Dendritic cell treated with granulocyte-macrophage colony-stimulating factor and Interleukin-4, amounts not matched to agents 40 ng/mL and 50 ng/mL, for 4 days (primary cell): ENCODE measurements around the gene MYCBP2.
"Not testable (repeated sequence)": the region's sequence is repeated elsewhere in the genome, so short reads cannot be mapped to it uniquely, and the experiment has no call there.

Source experiments
- H3K27ac Mint-ChIP-seq: one replicate; pipeline ENCODE4 v1.8.0; 2022; ENCODE audit warnings: mild to moderate bottlenecking, mixed read lengths
- H3K27me3 Mint-ChIP-seq: one replicate; pipeline ENCODE4 v1.8.0; 2022; ENCODE audit warnings: mild to moderate bottlenecking, mixed read lengths
- H3K36me3 Mint-ChIP-seq: one replicate; pipeline ENCODE4 v1.8.0; 2022; ENCODE audit warnings: low read depth, mixed read lengths
- H3K4me1 Mint-ChIP-seq: one replicate; pipeline ENCODE4 v1.8.0; 2022; ENCODE audit warnings: low read depth, mixed read lengths
- H3K4me3 Mint-ChIP-seq: one replicate; pipeline ENCODE4 v1.8.0; 2022; ENCODE audit warnings: mild to moderate bottlenecking, moderate library complexity, mixed read lengths
- H3K9me3 Mint-ChIP-seq: one replicate; pipeline ENCODE4 v1.8.0; 2022; ENCODE audit warnings: mixed read lengths
- intact Hi-C: fragments of 100-400 bp; cut with micrococcal nuclease; formaldehyde crosslinking; loops from one replicate; pipeline ENCODE4 v1.15.0; 2022

MYCBP2 gene

GRCh38 chr13:77300176-77301037, 26.5 kb downstream of the MYCBP2 start:
- peaks cover 11% of the 10 kb centered on the region for H3K36me3 Mint-ChIP-seq
- H3K27ac Mint-ChIP-seq: peak overlapping the region; percentile 83
- no peaks in the 10 kb centered on the region for H3K27me3 Mint-ChIP-seq
- intact Hi-C loops: no loop called here
- H3K9me3 Mint-ChIP-seq: no peaks in the 10 kb centered on the region
- H3K4me3 Mint-ChIP-seq: peak overlapping the region; percentile 30
- peaks cover 56% of the 10 kb centered on the region for H3K4me1 Mint-ChIP-seq

GRCh38 chr13:77299587-77299986, 27.3 kb downstream of the MYCBP2 start:
- H3K4me1 Mint-ChIP-seq: peaks cover 52% of the 10 kb centered on the region
- peaks cover 19% of the 10 kb centered on the region for H3K36me3 Mint-ChIP-seq
- no peak overlapping the region for H3K27ac Mint-ChIP-seq
- H3K9me3 Mint-ChIP-seq: no peaks in the 10 kb centered on the region
- intact Hi-C loops: no loop called here
- no peaks in the 10 kb centered on the region for H3K27me3 Mint-ChIP-seq
- no peak overlapping the region for H3K4me3 Mint-ChIP-seq

- Mint-ChIP-seq H3K4me3 (peak overlapping the region; percentile 7), H3K27me3 (no peaks in the 10 kb centered on the region), H3K4me1 (peaks cover 41% of the 10 kb centered on the region), H3K9me3 (no peaks in the 10 kb centered on the region), H3K36me3 (peaks cover 30% of the 10 kb centered on the region), H3K27ac (peak overlapping the region; percentile 30)
- intact Hi-C loops: no loop called here
Measured at GRCh38 chr13:77298426-77298825, 28.5 kb downstream of the MYCBP2 start.

DNA sequence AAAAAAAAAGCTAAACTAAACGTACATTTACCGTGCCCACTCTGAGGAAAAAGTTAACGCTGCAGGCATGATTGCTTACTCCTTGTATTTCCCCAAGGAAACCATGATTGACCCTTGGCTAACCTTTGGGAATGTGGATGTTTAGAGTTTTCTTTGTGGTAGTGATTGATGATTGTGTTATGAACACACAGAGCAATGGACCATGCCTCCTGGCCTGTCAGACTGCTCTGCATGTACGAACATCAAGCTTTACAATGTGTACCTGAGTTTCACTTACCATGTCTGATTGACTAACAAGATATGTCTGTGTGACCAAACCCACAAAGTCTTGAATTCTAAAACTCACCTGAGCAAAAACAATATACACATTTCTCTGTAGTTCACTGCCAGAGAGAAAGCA, 35.1 kb downstream of the MYCBP2 start:
- Mint-ChIP-seq H3K4me1 (no peaks in the 10 kb centered on the region), H3K27me3 (no peaks in the 10 kb centered on the region), H3K4me3 (no peak overlapping the region), H3K36me3 (peaks cover 91% of the 10 kb centered on the region), H3K27ac (no peak overlapping the region), H3K9me3 (no peaks in the 10 kb centered on the region)
- intact Hi-C loops: no loop called here

- Mint-ChIP-seq H3K36me3 (peaks cover 87% of the 10 kb centered on the region), H3K27ac (no peak overlapping the region), H3K9me3 (no peaks in the 10 kb centered on the region), H3K4me1 (no peaks in the 10 kb centered on the region), H3K4me3 (no peak overlapping the region), H3K27me3 (no peaks in the 10 kb centered on the region)
- intact Hi-C loops: no loop called here
Measured at GRCh38 chr13:77290342-77290741, 36.6 kb downstream of the MYCBP2 start.

DNA sequence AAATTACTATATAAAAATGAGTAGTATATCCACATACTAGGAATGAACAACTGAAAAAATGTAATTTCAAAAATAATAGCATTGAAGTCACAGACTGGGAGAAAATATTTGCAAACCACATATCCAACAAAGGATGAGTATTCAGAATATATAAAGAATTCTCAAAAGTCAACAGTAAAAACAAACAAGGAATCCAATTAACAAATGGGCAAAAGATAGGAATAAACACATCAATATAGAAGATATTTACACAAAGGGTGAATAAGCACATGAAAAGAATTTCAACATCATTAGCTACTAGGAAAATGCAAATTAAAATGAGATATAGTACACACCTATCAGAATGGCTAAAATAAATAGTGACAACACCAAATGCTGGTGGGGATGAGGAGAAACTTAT, 37.0 kb downstream of the MYCBP2 start:
- H3K27me3 Mint-ChIP-seq: no peaks in the 10 kb centered on the region
- intact Hi-C loops: no loop called here
- no peaks in the 10 kb centered on the region for H3K4me1 Mint-ChIP-seq
- H3K27ac Mint-ChIP-seq: no peak overlapping the region
- H3K9me3 Mint-ChIP-seq: no peaks in the 10 kb centered on the region
- H3K4me3 Mint-ChIP-seq: no peak overlapping the region
- peaks cover 86% of the 10 kb centered on the region for H3K36me3 Mint-ChIP-seq

DNA sequence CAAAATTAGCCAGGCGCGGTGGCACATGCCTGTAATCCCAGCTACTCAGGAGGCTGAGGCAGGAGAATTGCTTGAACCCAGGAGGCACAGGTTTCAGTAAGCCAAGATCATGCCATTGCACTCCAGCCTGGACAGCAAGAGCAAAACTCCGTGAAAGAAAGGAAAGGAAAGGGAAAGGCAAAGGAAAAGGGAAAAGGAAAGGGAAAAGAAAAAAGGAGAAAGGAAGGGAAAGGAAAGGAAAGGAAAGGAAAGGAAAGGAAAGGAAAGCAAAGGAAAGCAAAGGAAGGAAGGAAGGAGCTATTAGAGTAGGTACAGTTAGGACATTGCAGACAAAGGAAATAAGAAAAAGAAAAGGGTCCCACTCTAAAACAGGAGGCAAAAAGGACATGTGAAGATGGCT, 41.3 kb downstream of the MYCBP2 start:
- H3K9me3 Mint-ChIP-seq, H3K4me3 Mint-ChIP-seq, intact Hi-C loops, H3K27ac Mint-ChIP-seq, H3K4me1 Mint-ChIP-seq, H3K27me3 Mint-ChIP-seq: not testable (repeated sequence)
- H3K36me3 Mint-ChIP-seq: peaks cover 69% of the 10 kb centered on the region

DNA sequence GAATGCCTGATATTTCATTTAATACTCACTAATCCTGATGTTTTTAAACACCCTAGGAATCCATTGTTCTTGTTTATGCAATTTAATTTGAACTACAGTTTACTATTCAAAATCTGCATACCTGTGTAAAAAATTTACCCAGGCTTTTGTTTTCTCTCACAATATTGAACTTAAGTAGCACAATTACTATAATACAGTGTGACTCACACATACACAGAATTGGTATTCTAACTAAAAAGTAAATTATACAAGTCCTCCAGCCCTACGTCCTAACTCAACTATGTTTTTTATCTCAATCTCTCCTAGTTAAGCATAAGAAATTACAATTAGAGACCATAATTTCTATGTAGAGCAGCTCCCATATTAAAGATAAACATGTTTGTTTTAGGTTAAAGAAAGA, 41.8 kb downstream of the MYCBP2 start:
- Mint-ChIP-seq H3K27ac (no peak overlapping the region), H3K27me3 (no peaks in the 10 kb centered on the region), H3K4me3 (no peak overlapping the region), H3K9me3 (no peaks in the 10 kb centered on the region), H3K4me1 (no peaks in the 10 kb centered on the region), H3K36me3 (peaks cover 63% of the 10 kb centered on the region)
- intact Hi-C loops: no loop called here

- H3K27me3 Mint-ChIP-seq: no peaks in the 10 kb centered on the region
- peaks cover 57% of the 10 kb centered on the region for H3K36me3 Mint-ChIP-seq
- no peaks in the 10 kb centered on the region for H3K4me1 Mint-ChIP-seq
- intact Hi-C loops: loop anchor here (10.0 kb wide), 1 partner anchor 291 kb away; no protein-coding TSS in a partner anchor
- no peak overlapping the region for H3K27ac Mint-ChIP-seq
- no peaks in the 10 kb centered on the region for H3K9me3 Mint-ChIP-seq
- no peak overlapping the region for H3K4me3 Mint-ChIP-seq
Measured at GRCh38 chr13:77274126-77274525, 52.8 kb downstream of the MYCBP2 start.

DNA sequence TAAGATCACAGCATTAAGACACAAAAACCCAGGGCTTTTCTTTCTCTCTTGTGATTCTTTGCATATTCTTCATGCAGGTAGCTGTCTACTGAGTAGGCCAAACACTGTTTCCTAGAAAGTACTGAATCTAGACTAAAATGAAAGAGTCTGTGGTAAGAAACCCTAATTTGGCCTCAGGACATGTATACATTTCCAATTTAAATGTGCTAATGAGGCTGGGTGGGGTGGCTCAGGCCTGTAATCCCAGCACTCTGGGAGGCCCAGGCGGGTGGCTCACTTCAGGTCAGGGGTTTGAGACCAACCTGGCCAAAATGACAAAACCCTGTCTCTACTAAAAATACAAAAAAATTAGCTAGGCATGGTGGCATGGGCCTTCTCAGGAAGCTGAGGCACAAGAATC, 57.8 kb downstream of the MYCBP2 start:
- Mint-ChIP-seq H3K36me3 (peaks cover 59% of the 10 kb centered on the region), H3K4me1 (no peaks in the 10 kb centered on the region), H3K27ac (no peak overlapping the region), H3K9me3 (no peaks in the 10 kb centered on the region), H3K4me3 (no peak overlapping the region), H3K27me3 (no peaks in the 10 kb centered on the region)
- intact Hi-C loops: no loop called here

DNA sequence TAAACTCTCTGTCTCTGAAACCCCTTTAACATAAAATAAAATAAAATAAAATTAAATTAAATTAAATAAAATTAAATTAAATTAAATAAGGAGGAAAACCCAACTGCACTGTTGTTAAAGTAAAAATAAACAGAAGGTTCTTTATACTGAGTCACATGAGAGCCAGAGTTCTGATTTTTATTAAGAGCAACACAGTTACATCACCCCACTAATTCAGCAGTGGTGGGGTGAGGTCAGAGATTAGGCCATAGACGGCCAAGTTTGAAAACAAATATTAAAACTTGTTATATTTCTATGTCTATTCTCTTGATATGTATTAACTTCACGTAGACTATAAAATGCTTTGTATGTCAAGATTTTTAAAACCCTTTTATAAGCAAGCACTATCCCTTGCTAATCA, 59.5 kb downstream of the MYCBP2 start:
- no peak overlapping the region for H3K27ac Mint-ChIP-seq
- no peaks in the 10 kb centered on the region for H3K4me1 Mint-ChIP-seq
- no peaks in the 10 kb centered on the region for H3K9me3 Mint-ChIP-seq
- intact Hi-C loops: no loop called here
- H3K4me3 Mint-ChIP-seq: no peak overlapping the region
- no peaks in the 10 kb centered on the region for H3K27me3 Mint-ChIP-seq
- H3K36me3 Mint-ChIP-seq: peaks cover 50% of the 10 kb centered on the region

DNA sequence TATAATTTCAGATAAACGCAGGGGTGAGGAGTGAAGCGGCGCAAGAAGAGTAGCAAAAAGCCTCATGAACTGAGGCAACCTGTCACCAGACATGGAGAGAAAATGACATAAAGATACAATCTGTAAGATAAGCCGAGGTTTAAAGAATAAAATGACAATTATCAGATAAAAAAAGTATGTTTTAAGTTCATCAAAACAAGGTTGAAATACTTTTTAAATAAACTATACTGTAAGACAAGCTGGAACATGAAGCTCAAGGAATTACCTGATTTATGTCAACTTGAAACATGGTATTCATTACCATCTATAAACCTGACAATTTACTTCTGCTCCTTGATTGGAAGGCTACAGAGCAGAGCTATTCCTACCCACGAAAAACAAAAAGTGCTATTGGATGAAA, 61.6 kb downstream of the MYCBP2 start:
- intact Hi-C loops: no loop called here
- H3K27ac Mint-ChIP-seq: no peak overlapping the region
- H3K4me1 Mint-ChIP-seq: no peaks in the 10 kb centered on the region
- no peaks in the 10 kb centered on the region for H3K27me3 Mint-ChIP-seq
- H3K9me3 Mint-ChIP-seq: no peaks in the 10 kb centered on the region
- peaks cover 36% of the 10 kb centered on the region for H3K36me3 Mint-ChIP-seq
- H3K4me3 Mint-ChIP-seq: no peak overlapping the region

- intact Hi-C loops: no loop called here
- H3K36me3 Mint-ChIP-seq: peaks cover 43% of the 10 kb centered on the region
- no peaks in the 10 kb centered on the region for H3K27me3 Mint-ChIP-seq
- H3K4me1 Mint-ChIP-seq: no peaks in the 10 kb centered on the region
- H3K27ac Mint-ChIP-seq: no peak overlapping the region
- no peaks in the 10 kb centered on the region for H3K9me3 Mint-ChIP-seq
- no peak overlapping the region for H3K4me3 Mint-ChIP-seq
Measured at GRCh38 chr13:77262198-77262597, 64.7 kb downstream of the MYCBP2 start.

DNA sequence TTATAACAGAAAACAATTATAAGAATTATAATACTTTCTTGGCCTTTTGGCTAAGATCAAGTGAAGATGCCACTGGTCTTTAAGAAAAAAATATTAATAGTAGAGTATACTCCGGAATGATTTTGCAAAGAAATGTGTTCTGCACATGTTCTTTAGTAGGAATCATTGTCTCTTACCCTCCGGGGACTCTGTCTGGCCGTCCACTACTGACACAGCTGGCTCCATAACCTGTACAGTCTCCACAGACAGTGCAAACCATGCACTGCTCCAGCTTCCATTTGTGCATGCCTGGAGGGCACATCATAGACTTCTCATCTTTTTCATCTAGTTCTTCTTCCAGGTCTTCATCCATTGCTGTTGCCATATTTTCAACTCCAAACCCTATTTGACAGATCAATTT, 75.9 kb downstream of the MYCBP2 start:
- Mint-ChIP-seq H3K27ac (no peak overlapping the region), H3K36me3 (peaks cover 54% of the 10 kb centered on the region), H3K4me1 (peaks cover 15% of the 10 kb centered on the region), H3K9me3 (no peaks in the 10 kb centered on the region), H3K27me3 (no peaks in the 10 kb centered on the region), H3K4me3 (no peak overlapping the region)
- intact Hi-C loops: no loop called here

DNA sequence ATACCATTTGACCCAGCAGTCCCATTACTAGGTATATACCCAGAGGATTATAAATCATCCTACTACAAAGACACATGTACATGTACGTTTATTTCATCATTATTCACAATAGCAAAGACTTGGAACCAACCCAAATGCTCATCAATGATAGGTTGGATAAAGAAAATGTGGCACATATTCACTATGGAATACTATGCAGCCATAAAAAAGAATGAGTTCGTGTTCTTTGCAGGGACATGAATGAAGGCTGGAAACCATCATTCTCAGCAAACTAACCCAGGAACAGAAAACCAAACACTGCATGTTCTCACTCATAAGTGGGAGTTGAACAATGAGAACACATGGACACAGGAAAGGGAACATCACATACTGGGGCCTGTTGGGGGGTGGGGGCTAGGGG, 81.7 kb downstream of the MYCBP2 start:
- H3K27ac Mint-ChIP-seq, H3K4me1 Mint-ChIP-seq, H3K27me3 Mint-ChIP-seq, H3K9me3 Mint-ChIP-seq, H3K4me3 Mint-ChIP-seq, intact Hi-C loops: not testable (repeated sequence)
- peaks cover 54% of the 10 kb centered on the region for H3K36me3 Mint-ChIP-seq
